ENCODE data around the gene RAPH1.

RAPH1 gene

GRCh38 chr2:203535078-203535783 lies at the start of gene RAPH1:
Gene RAPH1, minus strand, starts transcription at chr2:203535301. Its CDS starts 39,948 bp downstream, at chr2:203495353.
- peak; percentile 87 for DNase-seq (ENCODE audit: low read depth)

GRCh38 chr2:203584784-203585183 lies 49.7 kb upstream of the RAPH1 start:
- DNase-seq (ENCODE audit: low read depth), result no peak

GRCh38 chr2:203583701-203584100 lies 48.6 kb upstream of the RAPH1 start:
- DNase-seq (ENCODE audit: low read depth), result no peak

GRCh38 chr2:203583084-203583695 lies 48.1 kb upstream of the RAPH1 start:
- no peak for DNase-seq (ENCODE audit: low read depth)

GRCh38 chr2:203582468-203582867 lies 47.4 kb upstream of the RAPH1 start:
- peak; percentile 41 for DNase-seq (ENCODE audit: low read depth)

GRCh38 chr2:203580844-203581243 lies 45.7 kb upstream of the RAPH1 start:
- DNase-seq (ENCODE audit: low read depth), result no peak

GRCh38 chr2:203579730-203580129 lies 44.6 kb upstream of the RAPH1 start:
- DNase-seq (ENCODE audit: low read depth), result no peak

GRCh38 chr2:203578759-203579643 lies 43.9 kb upstream of the RAPH1 start:
- DNase-seq (ENCODE audit: low read depth), result peak; percentile 59

GRCh38 chr2:203574824-203575223 lies 39.7 kb upstream of the RAPH1 start:
- DNase-seq (ENCODE audit: low read depth), result no peak

GRCh38 chr2:203572316-203572715 lies 37.2 kb upstream of the RAPH1 start:
- DNase-seq (ENCODE audit: low read depth), result no peak

- DNase-seq (ENCODE audit: low read depth), result no peak
These were observed 34.7 kb upstream of the RAPH1 start for GRCh38 chr2:203569677-203570316.

GRCh38 chr2:203567691-203568090 lies 32.6 kb upstream of the RAPH1 start:
- DNase-seq (ENCODE audit: low read depth), result peak; percentile 50

GRCh38 chr2:203566161-203566560 lies 31.1 kb upstream of the RAPH1 start:
- no peak for DNase-seq (ENCODE audit: low read depth)

GRCh38 chr2:203565076-203565475 lies 30.0 kb upstream of the RAPH1 start:
- DNase-seq (ENCODE audit: low read depth), result peak; percentile 32

- DNase-seq (ENCODE audit: low read depth), result no peak
These were observed 27.2 kb upstream of the RAPH1 start for GRCh38 chr2:203562268-203562667.

- no peak for DNase-seq (ENCODE audit: low read depth)
These were observed 24.5 kb upstream of the RAPH1 start for GRCh38 chr2:203559641-203560040.

GRCh38 chr2:203553784-203554183 lies 18.7 kb upstream of the RAPH1 start:
- DNase-seq (ENCODE audit: low read depth), result no peak

- DNase-seq (ENCODE audit: low read depth), result no peak
These were observed 16.7 kb upstream of the RAPH1 start for GRCh38 chr2:203551778-203552177.

- DNase-seq (ENCODE audit: low read depth), result no peak
These were observed 15.2 kb upstream of the RAPH1 start for GRCh38 chr2:203550266-203550665.

- peak; percentile 5 for DNase-seq (ENCODE audit: low read depth)
These were observed 14.3 kb upstream of the RAPH1 start for GRCh38 chr2:203549406-203549805.

- DNase-seq (ENCODE audit: low read depth), result no peak
These were observed 13.8 kb upstream of the RAPH1 start for GRCh38 chr2:203548887-203549286.

GRCh38 chr2:203547356-203547755 lies 12.3 kb upstream of the RAPH1 start:
- no peak for DNase-seq (ENCODE audit: low read depth)
